ENCODE data around the gene CRKL.

CRKL gene

GRCh38 chr22:20916916-20917810 lies at the start of gene CRKL:
TSS of gene CRKL (plus strand) at chr22:20917407. CDS start at chr22:20917935, 528 bp downstream.
- Histone ChIP-seq H4K20me1 (ENCODE audit: insufficient read depth, low read length) (peaks cover 33% of the 10 kb centered on the region), H3K4me1 (ENCODE audit: low read length) (peaks cover 22% of the 10 kb centered on the region), H3K4me3 (ENCODE audit: low read length) (peak within 1 kb of the TSS; percentile 84), H3K9ac (ENCODE audit: low read length) (peak within 1 kb of the TSS; percentile 89), H3K4me2 (ENCODE audit: low read length) (peak within 1 kb of the TSS; percentile 79), H3K79me2 (ENCODE audit: low read length) (peaks cover 53% of the 10 kb centered on the region), H3K27me3 (ENCODE audit: low read depth, low read length) (no peaks in the 10 kb centered on the region), H3K36me3 (replicated peaks; ENCODE audit: low read depth, low read length) (peaks cover 13% of the 10 kb centered on the region), H3K27ac (ENCODE audit: low read length) (peak within 1 kb of the TSS; percentile 67), H2AFZ (ENCODE audit: low read depth, low read length) (peak within 1 kb of the TSS; percentile 90), H3K9me3 (ENCODE audit: insufficient read depth, low read length) (no peaks in the 10 kb centered on the region)
- TF ChIP-seq CTCF (IDR thresholded peaks at IDR 0.05; ENCODE audit: low read depth, low read length) (peak; percentile 96), EZH2phosphoT487 (IDR thresholded peaks at IDR 0.05; ENCODE audit: low read depth) (no peak)

- no peak overlapping the region for H3K4me2 ChIP-seq (ENCODE audit: low read length)
- no peak overlapping the region for H3K27ac ChIP-seq (ENCODE audit: low read length)
- H3K27me3 ChIP-seq (ENCODE audit: low read depth, low read length) = no peaks in the 10 kb centered on the region
- no peak overlapping the region for H3K4me3 ChIP-seq (ENCODE audit: low read length)
- no peaks in the 10 kb centered on the region for H3K9me3 ChIP-seq (ENCODE audit: insufficient read depth, low read length)
- H2AFZ ChIP-seq (ENCODE audit: low read depth, low read length) = no peak overlapping the region
- H4K20me1 ChIP-seq (ENCODE audit: insufficient read depth, low read length) = 0 out of 2 replicates have a peak, but pooled peaks cover 2% of the 10 kb centered on the region
- TF ChIP-seq CTCF (IDR thresholded peaks at IDR 0.05; ENCODE audit: low read depth, low read length) (no peak), EZH2phosphoT487 (IDR thresholded peaks at IDR 0.05; ENCODE audit: low read depth) (no peak)
- no peaks in the 10 kb centered on the region for H3K79me2 ChIP-seq (ENCODE audit: low read length)
- no peak overlapping the region for H3K9ac ChIP-seq (ENCODE audit: low read length)
- no peaks in the 10 kb centered on the region for H3K4me1 ChIP-seq (ENCODE audit: low read length)
- H3K36me3 ChIP-seq (replicated peaks; ENCODE audit: low read depth, low read length) = peaks cover 4% of the 10 kb centered on the region
Measured at GRCh38 chr22:20868025-20868962, 48.9 kb upstream of the CRKL start.

GRCh38 chr22:20869234-20869633 lies 48.0 kb upstream of the CRKL start:
- Histone ChIP-seq H4K20me1 (ENCODE audit: insufficient read depth, low read length) (no peaks in the 10 kb centered on the region), H3K4me3 (ENCODE audit: low read length) (no peak overlapping the region), H3K4me1 (ENCODE audit: low read length) (no peaks in the 10 kb centered on the region), H3K36me3 (replicated peaks; ENCODE audit: low read depth, low read length) (peaks cover 4% of the 10 kb centered on the region), H3K9me3 (ENCODE audit: insufficient read depth, low read length) (no peaks in the 10 kb centered on the region), H3K9ac (ENCODE audit: low read length) (no peak overlapping the region), H2AFZ (ENCODE audit: low read depth, low read length) (no peak overlapping the region), H3K27ac (ENCODE audit: low read length) (no peak overlapping the region), H3K4me2 (ENCODE audit: low read length) (no peak overlapping the region), H3K79me2 (ENCODE audit: low read length) (no peaks in the 10 kb centered on the region), H3K27me3 (ENCODE audit: low read depth, low read length) (no peaks in the 10 kb centered on the region)
- TF ChIP-seq EZH2phosphoT487 (IDR thresholded peaks at IDR 0.05; ENCODE audit: low read depth) (no peak), CTCF (IDR thresholded peaks at IDR 0.05; ENCODE audit: low read depth, low read length) (no peak)

- H3K79me2 ChIP-seq (ENCODE audit: low read length) = no peaks in the 10 kb centered on the region
- H3K36me3 ChIP-seq (replicated peaks; ENCODE audit: low read depth, low read length) = peaks cover 4% of the 10 kb centered on the region
Measured at GRCh38 chr22:20873214-20873613, 44.0 kb upstream of the CRKL start.

More at GRCh38 chr22:20873214-20873613, 44.0 kb upstream of the CRKL start:
- Histone ChIP-seq H3K4me1 (ENCODE audit: low read length) (no peaks in the 10 kb centered on the region), H4K20me1 (ENCODE audit: insufficient read depth, low read length) (no peaks in the 10 kb centered on the region), H3K27ac (ENCODE audit: low read length) (no peak overlapping the region), H3K9ac (ENCODE audit: low read length) (no peak overlapping the region), H3K4me2 (ENCODE audit: low read length) (no peak overlapping the region), H3K27me3 (ENCODE audit: low read depth, low read length) (no peaks in the 10 kb centered on the region), H2AFZ (ENCODE audit: low read depth, low read length) (no peak overlapping the region), H3K4me3 (ENCODE audit: low read length) (no peak overlapping the region), H3K9me3 (ENCODE audit: insufficient read depth, low read length) (no peaks in the 10 kb centered on the region)
- TF ChIP-seq CTCF (IDR thresholded peaks at IDR 0.05; ENCODE audit: low read depth, low read length) (no peak), EZH2phosphoT487 (IDR thresholded peaks at IDR 0.05; ENCODE audit: low read depth) (no peak)
